Esophagus (tissue), 2 donors: ENCODE measurements around the gene CFAP410. TPM values are rescaled to one million over a fixed set of nuclear protein-coding genes. Genes with fewer than 3 reads are reported as not detected.

Source experiments
- H3K27ac ChIP-seq, 2 donors: one replicate each; pipeline ENCODE4 v1.5.1; 2013; ENCODE audit warnings: low read depth in 2 of 2, mild to moderate bottlenecking in 2 of 2, inconsistent platforms in 1 of 2, low read length in 1 of 2, moderate library complexity in 1 of 2
- H3K27me3 ChIP-seq, 2 donors: one replicate each; pipeline ENCODE4 v1.6.1; 2013; ENCODE audit warnings: low read length in 2 of 2, control low read depth in 1 of 2, mild to moderate bottlenecking in 1 of 2; ENCODE audit not compliant: insufficient read depth in 2 of 2, control insufficient read depth in 1 of 2
- H3K36me3 ChIP-seq, 2 donors: one replicate each; pipeline ENCODE4 v1.6.1; 2013; ENCODE audit warnings: low read length in 1 of 2; ENCODE audit not compliant: control insufficient read depth in 2 of 2, insufficient read depth in 2 of 2
- H3K4me1 ChIP-seq, 2 donors: one replicate each; pipeline ENCODE4 v1.6.1; 2013; ENCODE audit warnings: low read length in 1 of 2; ENCODE audit not compliant: control insufficient read depth in 2 of 2, insufficient read depth in 2 of 2
- H3K4me3 ChIP-seq, 2 donors: one replicate each; pipeline ENCODE4 v1.5.1; 2013; ENCODE audit warnings: low read length in 2 of 2, mild to moderate bottlenecking in 2 of 2, low read depth in 1 of 2, moderate library complexity in 1 of 2
- H3K9me3 ChIP-seq, 2 donors: one replicate each; pipeline ENCODE4 v1.6.1; 2013; ENCODE audit warnings: mild to moderate bottlenecking in 2 of 2, low read depth in 1 of 2, low read length in 1 of 2, moderate library complexity in 1 of 2; ENCODE audit not compliant: control insufficient read depth in 2 of 2, insufficient read depth in 1 of 2
- WGBS, 2 donors: extraction: QIAGEN DNeasy Blood & Tissue Kit; methylation state at CpG; one replicate each; pipeline ENCODE4 v1.1.7; 2013; 5-methylcytosine and 5-hydroxymethylcytosine counted together
- polyA plus RNA-seq, 2 donors: library from polyadenylated mRNA; stranded (reverse); fragments of 200-250 nt; gene quantifications; one replicate each; pipeline ENCODE4 v1.2.3, GENCODE V29; 2013
- donor health status: healthy with polysubstance abuse.
- donor health status: Bipolar disorder and iron deficiency.

The CFAP410 gene
- polyA plus RNA-seq, 2 donors: 13.9 to 19.1 TPM

DNA sequence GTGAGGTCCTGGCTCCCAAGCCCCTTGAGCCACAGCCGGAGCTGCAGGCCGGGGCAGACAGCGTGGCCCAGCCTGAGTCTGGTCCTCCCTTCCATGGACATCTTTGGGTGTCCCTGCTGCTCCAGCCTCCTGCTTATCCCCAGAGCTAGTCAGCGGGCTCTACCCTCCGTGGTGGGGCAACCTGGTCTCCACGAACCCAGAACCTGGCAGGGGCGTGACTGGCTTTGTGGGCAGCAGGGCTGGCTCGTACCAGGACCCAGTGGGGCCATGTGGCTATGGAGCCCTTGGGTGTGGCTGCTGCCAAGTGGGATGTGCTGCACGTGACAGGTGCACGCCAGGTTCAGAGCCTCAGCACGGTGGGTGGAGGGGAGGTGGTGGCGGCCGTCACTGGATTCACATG, 18.3 kb downstream of the CFAP410 start:
- Histone ChIP-seq H3K27me3 (no peaks in the 10 kb centered on the region), H3K4me3 (no peak overlapping the region), H3K36me3 (peaks cover 8 to 91% of the 10 kb centered on the region in 2 donors), H3K27ac (no peak overlapping the region), H3K9me3 (no peaks in the 10 kb centered on the region), H3K4me1 (no peaks in the 10 kb centered on the region)
- WGBS, 2 donors: 92 to 94% methylated on average over 13 of the region's 13 CpGs

DNA sequence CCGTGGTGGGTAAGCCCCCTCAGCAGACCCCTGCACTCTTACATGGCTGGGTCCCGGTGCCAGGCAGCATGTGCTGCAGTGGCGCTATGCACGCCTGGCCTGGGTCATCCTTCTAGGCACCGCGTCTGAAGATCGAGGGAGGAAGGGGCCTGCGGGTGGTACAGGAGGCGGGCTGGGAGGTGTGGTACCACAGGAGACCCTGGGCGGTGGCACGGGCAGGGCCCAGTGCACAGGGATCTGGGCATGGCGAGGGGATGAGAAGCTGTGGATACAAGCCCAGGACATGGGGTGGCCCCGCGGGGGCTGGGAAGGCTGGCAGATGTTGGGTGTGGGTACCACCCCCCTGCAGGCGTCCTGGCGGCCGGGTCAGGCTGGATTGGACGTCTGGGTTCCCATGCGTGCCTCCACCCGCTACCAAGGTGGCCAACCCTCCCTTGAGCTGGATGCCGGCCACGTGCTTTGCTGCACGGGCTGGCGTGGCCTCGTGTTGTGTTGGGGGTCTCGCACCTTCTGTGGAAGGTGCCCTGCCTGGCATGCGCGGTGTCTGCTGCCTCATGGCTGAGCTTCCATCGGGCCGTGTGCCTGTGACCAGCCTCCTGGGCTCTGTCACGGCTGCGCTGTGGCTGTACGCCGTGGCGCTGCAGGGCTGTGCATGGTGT, 19.7 kb downstream of the CFAP410 start:
- no peaks in the 10 kb centered on the region for H3K27me3 ChIP-seq
- no peaks in the 10 kb centered on the region for H3K4me1 ChIP-seq
- no peak overlapping the region for H3K4me3 ChIP-seq
- no peak overlapping the region for H3K27ac ChIP-seq
- 92 to 94% methylated on average over 35 of the region's 35 CpGs for whole genome bisulfite sequencing, 2 donors
- H3K36me3 ChIP-seq: peaks cover 6 to 85% of the 10 kb centered on the region in 2 donors
- H3K9me3 ChIP-seq: no peaks in the 10 kb centered on the region

DNA sequence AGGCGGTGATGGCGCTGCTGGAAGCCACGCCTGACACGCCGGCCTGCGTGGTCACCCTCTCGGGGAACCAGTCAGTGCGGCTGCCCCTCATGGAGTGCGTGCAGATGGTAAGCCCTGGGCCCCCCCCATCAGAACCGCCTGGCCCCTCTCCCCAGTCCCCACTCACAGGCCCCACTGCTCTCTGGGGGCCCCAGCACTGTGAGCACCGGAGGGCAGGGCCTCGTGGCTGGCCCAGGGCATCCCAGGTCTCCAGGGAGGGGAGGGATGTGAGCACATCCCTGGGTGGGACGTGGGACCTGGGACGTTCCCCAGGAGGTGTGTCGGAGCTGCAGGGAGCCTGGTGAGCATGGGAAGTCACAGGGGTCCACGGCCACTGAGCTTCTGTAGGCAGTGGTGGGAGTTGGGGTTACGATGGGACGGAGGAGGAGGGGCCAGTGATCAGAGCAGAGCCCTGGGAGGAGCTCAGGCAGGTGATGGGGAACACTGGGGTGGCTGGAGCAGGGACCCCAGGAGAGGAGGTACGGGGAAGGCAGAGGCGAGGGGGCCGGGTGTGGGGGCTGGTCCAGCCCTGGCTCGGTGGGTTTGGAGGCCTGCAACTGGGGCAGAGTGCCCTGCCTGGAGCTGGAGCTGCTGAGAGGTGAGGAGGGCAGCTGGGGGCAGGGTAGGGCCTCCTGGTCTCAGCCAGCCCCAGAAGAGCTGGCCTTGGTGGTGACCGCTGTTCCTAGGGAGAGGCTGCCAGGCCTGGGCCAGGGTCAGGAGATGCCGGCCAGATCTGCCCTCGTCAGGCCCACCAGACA, 20.5 kb downstream of the CFAP410 start:
- 95% methylated on average over 25 of the region's 25 CpGs for WGBS, 2 donors
- Histone ChIP-seq H3K4me1 (no peaks in the 10 kb centered on the region), H3K27me3 (no peaks in the 10 kb centered on the region), H3K36me3 (peaks cover 7 to 84% of the 10 kb centered on the region in 2 donors), H3K4me3 (no peak overlapping the region), H3K9me3 (no peaks in the 10 kb centered on the region), H3K27ac (no peak overlapping the region)

DNA sequence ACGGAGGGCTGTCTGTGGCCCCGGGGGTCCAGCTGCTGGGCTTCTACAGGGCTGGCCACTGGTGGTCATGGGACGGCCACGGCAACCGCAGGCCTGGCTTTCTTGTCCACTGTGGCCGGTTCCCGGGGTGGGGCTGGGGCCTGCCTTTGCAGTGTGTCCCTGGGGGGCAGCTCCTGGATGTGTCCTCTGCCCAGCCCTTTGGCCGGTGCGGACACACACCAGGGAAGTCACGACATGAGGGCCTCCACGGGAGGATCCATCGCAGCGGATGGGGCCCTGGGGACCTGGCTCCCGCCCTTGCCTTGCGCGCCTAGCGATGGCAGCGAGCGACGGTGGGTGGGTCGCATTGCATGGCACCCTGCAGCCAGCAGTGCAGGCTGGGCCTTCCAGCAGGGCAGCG, 21.3 kb downstream of the CFAP410 start:
- 95 to 96% methylated on average over 22 of the region's 22 CpGs for WGBS, 2 donors

DNA sequence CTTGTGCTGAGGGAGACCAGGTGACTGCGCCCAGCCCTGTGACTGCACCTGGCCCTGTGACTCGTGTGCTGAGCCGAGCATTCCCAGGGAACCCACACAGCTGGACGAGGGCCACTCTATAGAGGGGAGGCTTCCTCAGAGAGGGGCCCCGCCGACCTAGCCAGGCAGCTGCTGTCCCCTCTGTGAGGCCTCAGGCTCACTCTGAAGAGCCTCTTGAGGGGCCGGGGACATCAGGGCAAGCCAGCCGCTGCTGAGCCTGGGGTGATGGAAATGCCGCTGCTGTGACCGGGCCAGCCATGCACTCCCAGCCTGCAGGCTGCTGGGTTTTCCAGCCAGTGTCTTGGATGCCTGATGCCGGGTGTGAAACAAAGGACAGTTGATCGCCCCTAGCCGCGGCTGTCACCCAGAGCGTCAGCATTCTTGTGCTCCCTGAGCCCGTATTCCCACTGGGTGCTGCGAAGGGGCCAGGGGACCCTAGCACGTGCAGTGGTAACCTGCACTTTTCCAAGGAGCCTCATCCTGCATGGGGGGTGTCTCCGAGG, 21.9 kb downstream of the CFAP410 start:
- Histone ChIP-seq H3K9me3 (no peaks in the 10 kb centered on the region), H3K4me1 (no peaks in the 10 kb centered on the region), H3K27me3 (no peaks in the 10 kb centered on the region), H3K27ac (no peak overlapping the region), H3K36me3 (peaks cover 7 to 85% of the 10 kb centered on the region in 2 donors), H3K4me3 (no peak overlapping the region)
- WGBS, 2 donors: 88 to 93% methylated on average over 15 to 19 of the region's 19 CpGs

More for the DNA sequence above, 21.3 kb downstream of the CFAP410 start:
- Histone ChIP-seq H3K27me3 (no peaks in the 10 kb centered on the region), H3K4me1 (no peaks in the 10 kb centered on the region), H3K4me3 (no peak overlapping the region), H3K27ac (no peak overlapping the region), H3K9me3 (no peaks in the 10 kb centered on the region), H3K36me3 (peaks cover 7 to 86% of the 10 kb centered on the region in 2 donors)

DNA sequence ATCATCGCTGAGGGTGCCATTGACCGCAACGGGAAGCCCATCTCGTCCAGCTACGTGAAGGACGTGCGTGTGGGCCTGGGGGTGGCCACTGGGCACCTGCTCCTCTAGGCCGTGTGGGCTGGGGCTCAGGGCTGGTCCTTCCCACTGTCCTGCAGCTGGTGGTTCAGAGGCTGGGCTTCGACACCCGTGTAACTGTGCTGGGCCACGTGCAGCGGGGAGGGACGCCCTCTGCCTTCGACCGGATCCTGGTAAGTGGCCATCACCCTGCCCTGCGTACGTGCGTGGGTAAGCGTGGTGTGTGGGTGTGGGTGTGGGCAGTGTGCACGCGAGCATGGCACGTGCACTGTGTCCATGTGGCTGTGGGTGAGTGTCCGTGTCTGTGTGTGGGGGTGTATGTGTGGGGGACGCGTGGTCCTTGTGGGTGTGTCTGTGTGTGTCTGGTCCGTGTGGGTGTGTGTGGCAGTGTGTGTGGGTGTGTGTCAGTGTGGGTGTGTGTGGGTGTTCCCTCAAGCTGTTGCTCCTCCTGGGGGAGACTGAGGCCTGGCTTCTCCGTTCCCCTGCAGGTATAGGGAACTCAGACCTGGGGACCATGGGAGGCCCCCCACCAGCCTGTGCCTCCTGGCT, 22.8 kb downstream of the CFAP410 start:
- Histone ChIP-seq H3K36me3 (peaks cover 13 to 86% of the 10 kb centered on the region in 2 donors), H3K27me3 (no peaks in the 10 kb centered on the region), H3K27ac (no peak overlapping the region), H3K4me3 (no peak overlapping the region), H3K4me1 (no peaks in the 10 kb centered on the region), H3K9me3 (no peaks in the 10 kb centered on the region)
- 89 to 91% methylated on average over 27 of the region's 27 CpGs for WGBS, 2 donors

DNA sequence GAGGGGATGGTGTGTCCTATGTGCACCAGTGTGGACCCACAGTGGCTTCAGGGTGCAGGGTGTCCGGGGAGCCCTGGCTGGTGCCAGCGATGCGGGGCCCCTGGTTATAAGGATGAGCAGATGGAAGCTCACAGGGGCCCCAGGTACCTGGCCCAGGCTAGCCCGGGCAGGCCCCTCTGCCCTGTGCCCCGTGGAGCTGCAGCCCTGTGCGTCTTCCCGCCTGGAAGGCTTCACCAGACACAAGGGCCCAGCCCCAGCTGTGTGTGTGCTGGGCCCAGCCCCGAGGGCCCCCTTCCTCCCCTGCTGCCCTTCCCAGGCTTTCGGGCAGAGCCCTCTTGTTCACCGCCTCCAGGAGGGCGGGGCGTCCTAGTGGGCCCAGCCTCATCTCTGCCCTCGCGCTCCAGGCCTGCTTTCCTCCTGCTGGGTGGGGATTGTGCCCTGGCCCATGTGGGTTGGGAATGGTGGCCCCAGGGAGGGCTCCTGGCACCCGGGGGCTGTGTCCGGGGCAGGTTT, 23.4 kb downstream of the CFAP410 start:
- Histone ChIP-seq H3K9me3 (no peaks in the 10 kb centered on the region), H3K4me3 (no peak overlapping the region), H3K27me3 (no peaks in the 10 kb centered on the region), H3K4me1 (no peaks in the 10 kb centered on the region), H3K36me3 (peaks cover 13 to 88% of the 10 kb centered on the region in 2 donors), H3K27ac (no peak overlapping the region)
- 59 to 83% methylated on average over 16 of the region's 16 CpGs for WGBS, 2 donors

DNA sequence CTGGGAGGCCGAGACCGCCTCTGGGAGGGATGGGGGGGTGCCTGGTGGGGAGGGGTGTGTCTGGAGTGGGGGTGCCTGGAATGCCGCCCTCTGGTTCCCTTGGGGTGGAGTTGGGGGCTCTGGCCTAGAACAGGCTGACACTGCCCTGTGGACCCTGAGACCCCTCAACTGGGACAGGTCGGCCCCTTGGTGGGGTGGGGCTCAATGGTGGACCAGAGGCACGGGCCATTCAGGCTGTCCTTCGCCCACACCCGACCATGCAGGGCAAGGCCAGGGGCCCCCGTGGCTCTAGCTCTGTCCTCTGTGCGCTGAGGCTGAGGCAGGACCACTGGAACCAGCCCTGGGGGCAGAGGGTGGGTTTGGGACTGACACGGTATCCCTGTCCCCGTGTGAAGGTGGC, 24.6 kb downstream of the CFAP410 start:
- no peaks in the 10 kb centered on the region for H3K4me1 ChIP-seq
- WGBS, 2 donors: 90 to 91% methylated on average over 11 of the region's 11 CpGs

DNA sequence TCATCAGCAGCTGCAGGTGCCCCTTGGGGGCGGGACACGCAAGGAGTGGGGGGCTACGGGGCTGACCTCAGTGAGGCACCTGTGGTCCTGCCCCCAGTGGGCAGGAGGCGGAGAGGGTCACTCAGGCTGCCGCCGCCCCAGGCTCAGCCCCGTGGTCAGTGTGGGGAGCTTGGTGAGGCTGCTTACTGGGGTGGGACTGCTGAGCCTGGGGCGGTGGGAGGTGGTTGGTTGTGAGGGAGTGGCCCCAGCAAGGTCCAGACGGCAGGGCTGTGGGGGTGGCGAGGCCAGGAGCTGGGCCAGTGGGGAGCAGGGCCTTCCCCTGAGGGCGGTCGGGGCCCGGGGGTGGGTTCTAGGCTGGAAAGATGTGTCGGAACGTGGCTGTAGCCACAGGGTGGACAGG, 25.1 kb downstream of the CFAP410 start:
- no peaks in the 10 kb centered on the region for H3K9me3 ChIP-seq
- WGBS, 2 donors: 88 to 90% methylated on average over 15 of the region's 15 CpGs
- H3K36me3 ChIP-seq: peaks cover 13 to 83% of the 10 kb centered on the region in 2 donors
- no peak overlapping the region for H3K4me3 ChIP-seq
- H3K27me3 ChIP-seq: no peaks in the 10 kb centered on the region
- no peak overlapping the region for H3K27ac ChIP-seq
- H3K4me1 ChIP-seq: no peaks in the 10 kb centered on the region

More for the DNA sequence above, 24.6 kb downstream of the CFAP410 start:
- Histone ChIP-seq H3K36me3 (peaks cover 13 to 87% of the 10 kb centered on the region in 2 donors), H3K27ac (no peak overlapping the region), H3K27me3 (no peaks in the 10 kb centered on the region), H3K9me3 (no peaks in the 10 kb centered on the region), H3K4me3 (no peak overlapping the region)
